GM12873 (cell line): Measurements from ENCODE around the gene ATP6V1F.

Experiments
- CTCF ChIP-seq: IDR thresholded peaks from 2 replicates; pipeline ENCODE4 v1.5.1; 2012; ENCODE audit warnings: low read depth, mild to moderate bottlenecking, moderate library complexity, low read length, control low read depth; ENCODE audit not compliant: insufficient read depth; ENCODE audit errors: missing control alignments

Gene ATP6V1F

GRCh38 chr7:128853799-128854198 lies 8.9 kb upstream of the ATP6V1F start:
- no peak for TF ChIP-seq CTCF

- TF ChIP-seq CTCF = no peak
Observed at GRCh38 chr7:128854396-128854795, 8.3 kb upstream of the ATP6V1F start.

- no peak for TF ChIP-seq CTCF
Observed at GRCh38 chr7:128855559-128855958, 7.1 kb upstream of the ATP6V1F start.

- no peak for TF ChIP-seq CTCF
Observed at GRCh38 chr7:128856001-128856718, 6.5 kb upstream of the ATP6V1F start.

- TF ChIP-seq CTCF = no peak
Observed at GRCh38 chr7:128858380-128859231, 4.0 kb upstream of the ATP6V1F start.

- TF ChIP-seq CTCF = no peak
Observed at GRCh38 chr7:128859232-128860157, 3.2 kb upstream of the ATP6V1F start.
